ENCODE results near the gene MX2.

MX2 gene

DNA sequence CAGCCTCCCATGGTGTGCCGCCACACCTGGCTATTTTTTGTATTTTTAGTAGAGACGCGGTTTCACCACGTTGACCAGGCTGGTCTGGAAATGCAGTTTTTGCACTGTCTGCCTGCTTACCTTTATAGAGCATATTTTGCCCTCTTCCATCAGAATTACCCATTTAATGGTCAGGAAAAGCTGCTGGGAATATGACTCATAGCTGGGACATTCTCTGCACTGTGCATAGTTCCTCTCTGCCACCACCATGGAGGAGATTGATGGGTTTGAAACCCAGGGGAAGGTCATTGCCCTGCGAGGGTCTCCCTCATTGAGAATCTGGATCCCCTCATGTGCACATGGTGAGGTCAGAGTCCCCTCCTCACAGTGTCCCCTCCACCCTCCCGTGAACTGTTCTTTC, 96.3 kb downstream of the MX2 start:
- no peak for DNase-seq (ENCODE audit: insufficient read length, low spot score)
- FAIRE-seq: no peak

DNA sequence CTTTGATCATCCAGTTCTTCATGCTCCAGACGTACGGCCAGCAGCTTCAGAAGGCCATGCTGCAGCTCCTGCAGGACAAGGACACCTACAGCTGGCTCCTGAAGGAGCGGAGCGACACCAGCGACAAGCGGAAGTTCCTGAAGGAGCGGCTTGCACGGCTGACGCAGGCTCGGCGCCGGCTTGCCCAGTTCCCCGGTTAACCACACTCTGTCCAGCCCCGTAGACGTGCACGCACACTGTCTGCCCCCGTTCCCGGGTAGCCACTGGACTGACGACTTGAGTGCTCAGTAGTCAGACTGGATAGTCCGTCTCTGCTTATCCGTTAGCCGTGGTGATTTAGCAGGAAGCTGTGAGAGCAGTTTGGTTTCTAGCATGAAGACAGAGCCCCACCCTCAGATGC, 96.7 kb downstream of the MX2 start:
- FAIRE-seq (no peak), DNase-seq (ENCODE audit: insufficient read length, low spot score) (no peak)

All from HTR-8/SVneo (cell line).